Measurements from ENCODE around the gene CSGALNACT2.

CSGALNACT2 gene

DNA sequence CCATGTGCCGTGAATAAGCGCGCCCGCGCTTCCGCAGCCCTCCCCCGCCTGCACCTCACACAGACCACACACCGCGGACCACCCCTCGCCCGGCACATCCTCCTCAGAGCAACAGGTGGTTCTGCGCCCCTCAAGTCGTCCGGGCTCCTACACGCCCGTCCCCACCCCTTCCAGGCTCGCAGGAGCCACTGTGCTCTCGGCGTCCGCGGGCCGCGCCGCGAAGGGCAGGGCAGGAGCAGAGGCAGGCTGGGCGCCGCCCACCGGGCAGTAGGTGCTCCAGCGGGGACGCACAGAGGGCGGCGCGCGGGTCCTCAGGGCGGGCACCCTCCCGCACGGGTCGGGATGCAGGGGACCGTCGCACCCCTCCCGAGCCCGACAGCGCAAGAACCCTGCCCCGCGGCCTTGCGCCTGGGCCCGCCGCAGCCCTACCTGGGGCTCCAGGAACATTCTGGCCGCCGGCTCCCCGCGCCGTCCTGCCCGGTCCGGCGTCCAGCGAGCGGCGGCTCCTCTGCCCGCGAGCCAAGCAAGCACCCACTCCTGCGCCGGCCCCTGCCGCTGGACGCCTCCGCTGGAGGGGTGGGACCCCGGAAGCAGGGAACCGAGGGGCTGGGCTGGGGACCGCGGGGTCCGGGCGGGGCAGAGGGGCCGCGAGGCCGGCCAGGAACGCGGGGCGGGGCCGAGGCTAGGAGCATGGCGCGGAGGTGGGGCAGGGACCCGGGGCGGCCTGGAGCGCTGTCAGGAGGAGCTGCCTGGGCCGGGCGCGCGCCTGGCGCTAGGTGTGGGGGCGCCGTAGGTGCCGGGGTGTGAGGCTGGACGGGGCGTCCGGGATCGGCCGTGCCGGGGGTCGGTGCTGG lies 91.2 kb downstream of the CSGALNACT2 start:
- no peak for DNase-seq (ENCODE audit: low read depth in 2 of 2)

DNA sequence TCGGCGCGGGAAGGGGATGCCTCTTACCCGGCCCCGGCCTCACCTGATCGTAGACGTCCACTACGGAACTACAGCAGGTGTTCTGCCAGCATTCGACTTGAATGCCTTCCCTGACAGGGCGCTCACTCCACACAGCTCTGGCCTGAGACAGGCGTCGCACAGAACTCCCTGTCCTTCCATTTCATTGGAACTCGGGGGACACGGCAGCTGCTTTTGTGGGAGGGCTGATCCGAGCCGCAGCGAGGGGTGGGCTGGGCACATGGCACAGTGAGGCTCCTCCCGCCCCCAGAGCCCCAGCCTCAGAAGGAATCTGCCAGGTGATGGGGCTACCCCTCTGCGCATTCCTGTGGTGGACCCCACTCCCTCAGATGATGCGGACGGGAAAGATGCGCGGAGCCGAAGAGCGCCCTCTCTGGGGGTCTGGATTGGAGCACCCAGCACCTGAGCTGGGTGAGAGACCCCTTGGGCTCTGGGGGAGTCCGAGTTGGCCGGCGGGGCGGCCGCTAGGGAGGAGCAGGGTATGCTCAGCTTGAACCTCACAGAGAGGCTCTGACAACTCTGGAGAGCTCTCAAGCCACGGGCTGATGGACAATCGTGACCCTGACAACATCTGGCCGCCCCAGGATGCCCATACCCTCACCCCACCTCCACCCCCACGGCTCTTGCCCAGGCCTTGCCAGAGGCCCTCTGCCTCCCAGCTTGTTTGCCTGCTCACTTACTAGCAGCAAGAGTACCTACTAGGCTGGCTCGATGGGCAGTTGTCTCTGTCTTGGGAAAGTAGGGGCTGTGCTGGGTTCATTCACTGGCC lies 92.1 kb downstream of the CSGALNACT2 start:
- no peak for DNase-seq (ENCODE audit: low read depth in 2 of 2)

DNA sequence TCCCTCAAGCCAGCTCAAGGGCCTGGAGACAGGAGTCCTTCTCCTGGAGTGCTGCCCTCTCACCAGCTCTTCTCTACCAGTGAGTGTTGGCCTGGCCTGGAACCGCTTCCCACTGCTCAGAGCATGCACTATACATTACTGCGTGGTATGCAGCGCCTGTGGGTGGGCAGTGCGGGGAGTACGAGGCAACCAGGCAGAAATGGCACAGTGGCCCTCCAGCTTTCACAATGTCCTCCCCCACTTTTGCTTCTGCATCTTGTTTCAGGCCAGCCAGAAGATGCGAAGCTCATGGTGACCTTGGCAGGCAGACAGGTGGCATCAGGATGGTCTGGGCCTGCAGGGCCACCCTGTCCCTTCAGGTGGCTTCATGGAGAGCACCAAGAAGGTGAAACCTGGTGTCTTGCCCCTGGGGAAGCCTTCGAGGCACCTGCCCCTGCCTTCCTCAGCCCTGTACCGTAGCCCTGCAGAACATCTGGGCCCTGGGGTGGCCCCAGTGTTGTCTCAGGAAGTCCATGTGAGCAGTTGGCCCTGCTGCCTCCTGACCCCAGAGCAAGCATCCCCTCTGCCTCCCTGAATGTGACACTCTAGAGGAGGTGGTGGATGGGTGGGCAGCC lies 92.8 kb downstream of the CSGALNACT2 start:
- DNase-seq (ENCODE audit: low read depth in 2 of 2), result no peak

DNA sequence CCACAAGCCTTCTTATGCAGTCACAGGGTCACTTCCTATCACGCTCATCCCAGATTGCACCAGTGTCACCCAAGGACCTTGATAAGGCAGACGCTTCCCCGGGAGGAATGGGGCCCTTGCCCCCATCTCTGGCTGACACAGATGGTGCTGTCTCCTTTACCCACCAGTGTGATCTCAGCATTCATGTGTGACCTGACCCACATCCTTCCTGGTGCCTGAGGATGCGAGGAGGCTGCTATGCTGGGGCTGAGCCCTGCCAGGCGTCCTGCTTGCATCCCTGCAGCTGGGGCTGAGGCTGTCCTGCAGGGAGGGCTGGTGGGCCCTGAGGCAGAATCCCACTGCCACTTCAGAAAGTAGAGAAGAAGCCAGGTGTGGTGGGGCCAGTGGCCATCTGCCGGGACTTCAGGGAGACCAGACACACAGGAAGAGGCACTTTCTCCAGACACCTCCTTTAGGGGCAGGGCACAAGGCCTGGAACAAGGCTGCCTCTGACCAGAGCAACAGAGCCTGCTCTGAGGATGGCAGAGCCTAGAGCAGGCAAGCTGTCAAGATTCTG lies 93.4 kb downstream of the CSGALNACT2 start:
- no peak for DNase-seq (ENCODE audit: low read depth in 2 of 2)

DNA sequence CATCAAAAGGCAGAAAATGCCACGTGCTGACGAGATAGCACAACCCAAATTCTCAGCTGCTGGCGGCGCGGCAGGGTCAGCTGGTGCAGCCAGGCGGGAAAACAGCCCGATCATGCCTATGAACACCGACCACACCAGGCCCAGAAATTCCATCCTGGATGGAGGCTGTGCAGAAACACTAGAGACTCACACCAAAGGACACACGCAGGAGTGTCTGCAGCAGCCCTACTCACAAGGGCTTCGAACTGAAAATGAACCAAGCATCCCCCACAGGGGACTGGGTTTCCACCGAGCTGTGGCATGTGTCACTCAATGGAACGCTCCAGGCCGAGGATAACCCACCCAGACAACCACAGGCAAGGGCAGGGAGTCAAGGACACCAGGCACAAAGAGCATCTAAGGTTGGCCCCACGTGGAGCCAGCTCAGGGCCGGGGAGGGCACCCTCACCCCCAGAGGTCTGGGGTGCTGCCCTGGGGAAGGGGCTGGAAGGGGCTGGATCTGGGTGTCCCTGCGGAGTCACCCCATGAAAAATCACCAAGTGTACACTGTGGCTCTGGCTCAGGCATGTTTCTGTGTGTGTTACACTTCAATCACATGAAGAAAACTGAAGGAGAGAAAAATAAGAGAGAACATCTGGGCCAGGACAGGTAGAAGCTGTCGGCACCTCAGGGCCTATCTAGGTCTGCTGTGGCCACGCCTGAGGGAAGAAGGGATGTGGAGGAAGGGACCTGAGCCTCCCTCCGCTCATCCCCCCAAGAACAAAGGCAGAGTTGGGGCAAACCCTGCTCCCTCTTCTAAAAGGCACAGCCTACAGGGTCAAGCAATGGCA lies 95.6 kb downstream of the CSGALNACT2 start:
- no peak for DNase-seq (ENCODE audit: low read depth in 2 of 2)

DNA sequence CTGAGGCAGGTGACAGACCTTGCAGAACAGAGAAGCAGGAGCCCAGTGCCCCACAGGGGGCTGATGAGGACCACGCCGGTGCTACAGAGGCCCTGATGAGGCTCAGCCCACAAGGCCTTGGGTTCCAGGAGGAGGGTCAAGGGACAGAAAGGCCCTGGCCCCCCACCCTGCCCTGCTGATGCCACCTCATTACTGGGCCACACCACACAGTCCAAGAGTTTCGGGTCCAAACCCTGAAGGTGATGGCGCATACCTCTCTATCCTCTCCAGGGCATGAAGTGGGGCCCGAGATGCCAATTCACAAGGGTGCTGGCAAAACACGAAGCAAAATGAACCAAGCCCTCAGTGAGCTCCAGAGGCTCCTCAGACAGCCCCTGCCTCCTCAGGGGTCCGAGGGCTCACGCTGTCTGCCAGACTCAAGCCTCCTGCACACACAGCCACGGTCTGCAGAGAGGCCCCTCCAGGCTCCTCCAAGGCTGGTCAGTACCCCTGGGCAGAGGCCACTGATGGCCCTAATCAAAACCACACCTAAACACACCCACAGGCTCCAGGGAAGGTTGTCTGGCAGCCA lies 96.3 kb downstream of the CSGALNACT2 start:
- no peak for DNase-seq (ENCODE audit: low read depth in 2 of 2)
